Inflammatory macrophage treated with lipopolysaccharide for 4 hours (primary cell): ENCODE results near the gene EPB41L2.
"Not testable (repeated sequence)": the region's sequence is repeated elsewhere in the genome, so short reads cannot be mapped to it uniquely, and the experiment has no call there.

Experiments
- DNase-seq: peaks from one replicate; pipeline ENCODE4 v3.0.0-alpha.2; 2020

The EPB41L2 gene

DNA sequence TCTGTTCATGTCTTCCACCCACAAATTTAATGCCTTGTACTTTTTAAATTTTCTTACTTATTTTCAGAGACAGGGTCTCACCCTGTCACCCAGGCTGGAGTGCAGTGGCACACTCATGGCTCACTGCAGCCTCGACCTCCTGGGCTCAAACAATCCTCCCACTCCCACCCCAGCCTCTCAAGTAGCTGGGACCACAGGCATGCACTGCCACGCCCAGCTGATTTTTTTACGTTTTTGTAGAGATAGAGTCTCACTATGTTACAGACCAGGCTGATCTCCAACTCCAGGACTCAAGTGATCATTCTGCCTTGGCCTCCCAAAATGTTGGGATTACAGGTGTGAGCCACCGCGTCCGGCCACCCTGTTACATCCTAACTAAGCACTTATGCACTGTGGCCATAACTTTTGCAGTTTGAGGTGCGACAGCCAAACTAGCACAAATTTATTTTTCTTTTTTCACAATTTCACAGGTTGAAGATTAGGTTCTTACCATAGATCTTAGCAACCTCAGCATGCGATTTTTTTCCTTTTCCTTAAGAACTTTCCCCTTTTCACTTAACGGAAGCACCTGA is 92.1 kb downstream of the EPB41L2 start:
- DNase-seq = no peak

- DNase-seq = peak; percentile 64
These were observed 93.1 kb downstream of the EPB41L2 start for GRCh38 chr6:130969791-130970491.

GRCh38 chr6:130969166-130969565 is 93.9 kb downstream of the EPB41L2 start:
- no peak for DNase-seq

- no peak for DNase-seq
These were observed 94.6 kb downstream of the EPB41L2 start for GRCh38 chr6:130968476-130968875.

GRCh38 chr6:130967502-130968445 is 95.3 kb downstream of the EPB41L2 start:
- DNase-seq = peak; percentile 78

GRCh38 chr6:130966344-130966980 is 96.6 kb downstream of the EPB41L2 start:
- no peak for DNase-seq

DNA sequence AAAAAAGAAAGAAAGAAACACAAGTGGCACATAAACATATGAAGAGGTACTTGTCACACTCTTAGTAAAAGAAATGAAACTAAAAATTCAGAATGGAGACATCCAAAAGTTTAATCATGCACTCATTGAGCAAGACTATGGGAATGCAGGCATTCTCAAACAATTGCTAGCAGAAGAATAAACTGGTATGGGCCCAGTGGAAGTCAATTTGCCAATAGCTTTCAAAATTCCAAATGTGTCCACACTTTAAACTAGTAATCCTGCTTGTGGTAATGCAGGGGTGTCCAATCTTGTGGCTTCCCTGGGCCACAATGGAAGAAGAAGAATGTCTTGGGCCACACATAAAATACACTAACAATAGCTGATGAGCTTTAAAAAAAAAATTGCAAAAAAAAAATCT is 97.4 kb downstream of the EPB41L2 start:
- DNase-seq = peak; percentile 64

DNA sequence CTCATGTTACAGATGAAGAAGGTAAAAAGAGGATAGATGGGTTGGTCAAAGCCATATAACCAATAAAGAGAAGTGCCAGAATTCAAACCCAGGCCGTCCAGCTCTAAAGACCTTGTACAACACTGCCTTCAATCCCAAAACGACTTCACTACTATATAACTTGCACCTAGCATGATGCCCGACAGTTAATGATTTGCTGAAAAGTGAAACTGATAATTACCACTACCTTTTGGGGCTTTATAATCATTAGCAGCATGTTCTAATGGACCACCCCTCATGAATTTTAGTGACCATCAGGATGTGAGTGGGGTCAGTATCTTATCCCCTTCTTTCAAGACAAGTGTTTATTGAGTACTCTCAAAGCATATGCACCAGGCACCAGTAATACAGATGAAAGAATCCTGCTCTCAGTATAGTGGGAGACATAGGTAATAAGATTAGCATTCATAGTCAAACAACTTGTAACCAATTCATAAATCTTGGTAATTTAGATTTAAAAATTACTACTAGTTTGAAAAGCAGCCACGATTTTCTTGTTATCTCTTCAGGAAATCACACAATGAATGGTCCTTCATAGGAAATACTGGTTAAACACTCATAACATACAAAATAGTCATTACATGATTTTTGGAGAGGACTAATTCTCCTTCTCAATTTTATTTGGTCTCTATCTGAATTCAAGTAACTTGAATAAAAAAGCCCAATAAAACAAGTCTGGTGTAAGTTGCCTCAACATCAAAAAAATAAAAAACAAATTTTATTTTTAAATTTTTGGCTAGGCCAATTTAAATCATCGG is 98.0 kb downstream of the EPB41L2 start:
- no peak for DNase-seq

GRCh38 chr6:130964289-130964688 is 98.8 kb downstream of the EPB41L2 start:
- DNase-seq = no peak

- peak; percentile 67 for DNase-seq
These were observed 100.1 kb downstream of the EPB41L2 start for GRCh38 chr6:130962966-130963365.

- DNase-seq = no peak
These were observed 101.9 kb downstream of the EPB41L2 start for GRCh38 chr6:130961148-130961547.

DNA sequence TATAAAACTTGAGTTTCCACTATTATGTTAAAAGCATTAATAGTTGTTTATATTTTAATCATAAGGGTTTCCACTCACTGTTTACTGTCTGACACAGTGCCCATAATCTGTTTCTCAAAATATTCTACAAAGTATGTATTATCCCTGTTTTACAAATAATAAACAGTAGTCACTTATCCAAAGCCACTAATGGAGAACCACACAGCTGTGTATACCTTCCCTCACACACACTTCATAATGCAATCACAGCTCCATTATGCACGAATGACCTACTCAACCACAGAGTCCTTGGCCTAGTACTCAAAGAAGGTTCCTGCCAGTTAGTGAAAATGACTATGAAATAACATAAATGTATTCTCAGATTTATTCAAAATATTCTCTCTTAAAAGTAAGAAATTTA is 103.1 kb downstream of the EPB41L2 start:
- no peak for DNase-seq

DNA sequence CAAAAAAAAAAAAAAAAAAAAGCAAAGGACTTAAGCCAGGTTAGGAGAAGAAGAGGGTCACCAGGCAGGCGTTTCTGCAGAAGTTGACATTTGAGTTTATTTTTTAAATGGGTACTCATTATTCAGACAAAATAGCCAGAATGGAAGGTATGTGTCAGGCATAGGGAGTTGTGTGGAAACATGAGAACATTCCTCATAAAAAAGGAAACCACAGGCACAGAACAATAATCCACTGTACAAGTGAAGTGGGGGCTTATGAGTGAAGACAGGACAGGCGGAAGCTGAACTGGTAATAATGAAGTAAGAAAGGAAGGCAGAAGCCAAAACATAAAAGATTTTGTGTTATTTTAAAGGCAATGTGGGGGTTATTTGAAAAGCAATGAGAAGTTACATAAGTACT is 104.6 kb downstream of the EPB41L2 start:
- DNase-seq = no peak

DNA sequence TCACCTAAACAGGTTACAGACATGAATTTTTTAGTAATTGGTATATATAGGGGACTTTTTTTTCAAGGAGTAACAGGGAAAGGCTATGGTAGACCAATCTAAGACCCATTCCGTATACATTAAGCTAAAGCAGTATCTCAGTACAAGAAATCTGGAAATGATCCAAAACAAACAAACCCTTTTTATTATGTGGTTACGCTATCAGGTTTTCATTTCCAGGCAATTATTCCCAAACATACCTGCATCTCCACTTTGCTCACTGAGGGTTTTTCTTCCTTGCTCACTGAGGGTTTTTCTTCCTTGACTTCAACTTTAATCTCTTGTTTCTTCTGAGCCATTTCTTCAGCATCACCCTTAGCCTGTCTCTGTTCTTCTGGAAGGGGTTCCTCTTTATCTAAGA is 107.3 kb downstream of the EPB41L2 start:
- no peak for DNase-seq

DNA sequence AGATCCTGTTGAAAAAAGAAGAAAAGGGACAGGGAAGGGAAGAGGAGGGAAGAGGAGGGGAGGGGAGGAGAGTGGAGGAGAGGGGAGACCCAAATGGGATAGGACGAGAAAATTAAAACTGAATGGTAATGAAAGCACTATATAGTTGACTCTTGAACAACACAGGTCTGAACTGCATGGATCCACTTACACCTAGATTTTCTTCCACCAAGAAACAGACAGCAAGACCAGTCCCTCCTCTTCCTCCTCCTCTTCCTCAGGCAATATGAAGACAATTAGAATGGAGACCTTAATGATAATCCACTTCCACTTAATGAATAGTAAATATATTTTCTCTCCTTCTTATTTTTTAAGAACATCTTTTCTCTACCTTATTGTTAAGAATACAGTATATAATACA is 113.5 kb downstream of the EPB41L2 start:
- no peak for DNase-seq

- peak; percentile 42 for DNase-seq
These were observed 115.6 kb downstream of the EPB41L2 start for GRCh38 chr6:130947464-130947863.

- DNase-seq = no peak
These were observed 117.0 kb downstream of the EPB41L2 start for GRCh38 chr6:130946076-130946475.

DNA sequence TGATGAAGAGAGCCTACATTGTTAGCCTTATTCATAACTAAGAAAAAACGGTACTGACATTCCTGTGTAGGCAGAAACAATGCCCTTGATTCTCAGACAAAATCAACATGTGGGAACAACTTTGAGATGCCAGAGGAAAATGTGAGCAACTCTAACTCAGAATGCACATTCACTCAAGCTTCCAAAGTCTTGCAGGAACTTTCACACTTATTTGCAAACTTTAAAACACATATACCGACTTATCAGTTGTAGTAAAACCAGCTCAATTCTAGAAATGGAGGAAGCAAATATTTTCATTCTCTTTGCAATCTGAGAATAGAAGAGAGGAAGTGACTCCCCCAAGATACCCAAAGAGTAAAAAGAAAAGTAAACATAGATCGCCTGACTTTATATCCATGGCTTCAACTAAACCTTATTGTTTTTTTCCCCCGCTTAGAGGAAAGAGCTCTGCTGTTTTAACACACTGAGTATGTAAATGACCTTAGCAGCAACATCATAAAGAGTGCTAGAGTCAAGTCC is 117.6 kb downstream of the EPB41L2 start:
- no peak for DNase-seq

DNA sequence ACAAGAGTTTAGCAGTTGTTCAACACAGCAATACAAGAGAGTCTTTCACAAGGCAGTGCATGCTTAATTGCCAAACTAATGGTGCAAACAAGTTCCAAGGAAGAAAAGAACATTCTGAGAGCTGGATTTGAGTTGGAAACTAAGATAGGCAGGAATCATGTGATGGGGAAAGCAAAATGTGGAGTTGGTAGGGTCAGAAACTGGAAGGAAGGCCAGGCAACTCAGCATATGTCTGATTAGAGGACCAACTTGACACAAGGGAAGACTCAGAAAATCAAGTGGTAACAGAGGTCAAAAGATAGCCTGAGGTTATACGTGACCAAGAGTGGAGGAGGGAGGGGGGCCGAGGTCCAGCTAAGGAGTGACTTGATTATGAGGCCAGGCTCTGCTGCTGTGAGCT is 118.6 kb downstream of the EPB41L2 start:
- no peak for DNase-seq

DNA sequence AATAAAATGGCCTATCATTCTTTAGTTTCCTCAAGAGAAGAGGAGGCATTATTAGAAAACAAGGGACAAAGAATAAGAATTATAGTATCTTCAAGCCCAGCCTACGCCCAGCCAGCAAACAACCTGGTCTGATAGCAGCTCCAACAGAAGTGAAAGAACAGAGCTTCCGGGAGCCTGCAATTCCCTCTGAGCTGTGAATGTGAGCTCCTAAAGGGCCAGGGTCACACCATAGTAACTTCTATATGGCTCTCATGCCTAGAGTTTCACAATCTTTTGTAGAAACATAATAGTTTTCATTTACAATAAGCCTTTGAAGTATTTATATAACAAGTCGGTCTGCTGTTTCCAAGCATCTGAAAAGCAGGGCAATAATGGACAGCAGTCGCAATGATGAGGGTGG is 119.3 kb downstream of the EPB41L2 start:
- no peak for DNase-seq

GRCh38 chr6:130942752-130943151 is 120.3 kb downstream of the EPB41L2 start:
- DNase-seq = not testable (repeated sequence)

- no peak for DNase-seq
These were observed 125.0 kb downstream of the EPB41L2 start for GRCh38 chr6:130937942-130938604.
